H1 (cell line): ENCODE results near the gene RAD51B. TPM values are rescaled to one million over a fixed set of nuclear protein-coding genes. Genes with fewer than 3 reads are reported as not detected.

Experiments used
- ASH2L ChIP-seq: fragments of 200-600, 300-600 bp; sonication (generic); IDR thresholded peaks from one replicate; pipeline ENCODE4 v1.7.1; 2017; ENCODE audit warnings: low read length
- BACH1 ChIP-seq: IDR thresholded peaks from 2 replicates; pipeline ENCODE4 v1.6.1; 2012; ENCODE audit warnings: low read length, improper control_type of control experiment
- BRCA1 ChIP-seq: IDR thresholded peaks from 2 replicates; pipeline ENCODE4 v1.6.1; 2012; ENCODE audit warnings: low read depth, low read length, improper control_type of control experiment
- CBX8 ChIP-seq: fragments of 300-800, 300-1000 bp; sonication (generic); IDR thresholded peaks from 2 replicates; pipeline ENCODE4 v1.7.1; 2016; ENCODE audit warnings: low read depth, low read length, borderline replicate concordance
- CEBPB ChIP-seq: IDR thresholded peaks from 2 replicates; pipeline ENCODE4 v1.6.1; 2012; ENCODE audit warnings: low read depth, low read length
- SIRT6 ChIP-seq: IDR thresholded peaks from one replicate; pipeline ENCODE4 v1.7.1; 2012; ENCODE audit warnings: low read length, inconsistent platforms
- SP1 ChIP-seq: IDR thresholded peaks from 2 replicates; pipeline ENCODE4 v1.6.1; 2011; ENCODE audit warnings: low read depth, low read length
- SP4 ChIP-seq: IDR thresholded peaks from 2 replicates; pipeline ENCODE4 v1.6.1; 2012; ENCODE audit warnings: low read length, inconsistent platforms
- TCF12 ChIP-seq: IDR thresholded peaks from 2 replicates; pipeline ENCODE4 v1.6.1; 2011; ENCODE audit warnings: low read depth, mild to moderate bottlenecking, low read length
- polyA plus RNA-seq, 7 experiments: library from polyadenylated mRNA; depleted of rRNA in 3 of 7; stranded (reverse) in 5 of 7; unstranded in 2 of 7; fragments of >200 nt in 5 of 7; fragments of 200-250 nt in 2 of 7; gene quantifications; 1 replicate in 5 of 7; 2 replicates in 1 of 7; 4 replicates in 1 of 7; pipeline versions ENCODE4 v1.2.1 to v1.2.3, GENCODE V29; 2011 to 2013; ENCODE audit warnings: missing spikeins in 2 of 7, mixed read lengths in 2 of 7
- total RNA-seq: library from RNA; stranded (reverse); fragmentation: NEBNext Ultra II Directional; extraction: Animal tissue kit (Norgen Biotek cat#: 25700); gene quantifications from 2 replicates; pipeline ENCODE4 v1.2.1, GENCODE V29; 2021
- TF ChIP-seq, protein P1 (sequence below): fragments of 300-600 bp; sonication (generic); IDR thresholded peaks from 2 replicates; pipeline ENCODE4 v1.7.1; 2012; ENCODE audit warnings: low read length, moderate library complexity, mild to moderate bottlenecking, inconsistent platforms; ENCODE audit not compliant: insufficient replicate concordance

Gene RAD51B
- total and polyA plus RNA-seq, 2 of the 8 experiments (the other 6 are each of a cell fraction or from before 2014, with no cell fraction given): 3.9 to 14.9 TPM

DNA sequence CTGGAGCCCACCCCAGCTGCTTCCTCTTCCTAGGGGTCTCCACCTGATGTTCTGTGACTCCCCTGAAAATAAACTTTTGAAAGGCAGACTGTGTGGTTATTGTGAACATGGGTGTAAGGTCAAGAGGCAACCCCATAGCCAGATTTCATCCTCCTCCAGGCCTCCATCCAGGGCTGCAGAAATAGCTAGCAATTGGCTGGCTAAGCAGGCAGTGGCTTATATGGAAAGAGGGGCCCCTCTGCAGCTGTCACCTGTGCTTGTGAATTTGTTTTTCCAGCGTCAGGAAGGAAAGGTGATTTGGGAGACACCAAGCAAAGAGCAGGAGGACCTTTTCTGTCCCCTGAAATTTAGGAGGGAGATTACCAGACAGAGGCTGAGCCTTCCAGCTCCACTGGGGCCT lies 917.5 kb downstream of the RAD51B start (continued):
- TF ChIP-seq BACH1: no peak
- TF ChIP-seq, protein P1, sequence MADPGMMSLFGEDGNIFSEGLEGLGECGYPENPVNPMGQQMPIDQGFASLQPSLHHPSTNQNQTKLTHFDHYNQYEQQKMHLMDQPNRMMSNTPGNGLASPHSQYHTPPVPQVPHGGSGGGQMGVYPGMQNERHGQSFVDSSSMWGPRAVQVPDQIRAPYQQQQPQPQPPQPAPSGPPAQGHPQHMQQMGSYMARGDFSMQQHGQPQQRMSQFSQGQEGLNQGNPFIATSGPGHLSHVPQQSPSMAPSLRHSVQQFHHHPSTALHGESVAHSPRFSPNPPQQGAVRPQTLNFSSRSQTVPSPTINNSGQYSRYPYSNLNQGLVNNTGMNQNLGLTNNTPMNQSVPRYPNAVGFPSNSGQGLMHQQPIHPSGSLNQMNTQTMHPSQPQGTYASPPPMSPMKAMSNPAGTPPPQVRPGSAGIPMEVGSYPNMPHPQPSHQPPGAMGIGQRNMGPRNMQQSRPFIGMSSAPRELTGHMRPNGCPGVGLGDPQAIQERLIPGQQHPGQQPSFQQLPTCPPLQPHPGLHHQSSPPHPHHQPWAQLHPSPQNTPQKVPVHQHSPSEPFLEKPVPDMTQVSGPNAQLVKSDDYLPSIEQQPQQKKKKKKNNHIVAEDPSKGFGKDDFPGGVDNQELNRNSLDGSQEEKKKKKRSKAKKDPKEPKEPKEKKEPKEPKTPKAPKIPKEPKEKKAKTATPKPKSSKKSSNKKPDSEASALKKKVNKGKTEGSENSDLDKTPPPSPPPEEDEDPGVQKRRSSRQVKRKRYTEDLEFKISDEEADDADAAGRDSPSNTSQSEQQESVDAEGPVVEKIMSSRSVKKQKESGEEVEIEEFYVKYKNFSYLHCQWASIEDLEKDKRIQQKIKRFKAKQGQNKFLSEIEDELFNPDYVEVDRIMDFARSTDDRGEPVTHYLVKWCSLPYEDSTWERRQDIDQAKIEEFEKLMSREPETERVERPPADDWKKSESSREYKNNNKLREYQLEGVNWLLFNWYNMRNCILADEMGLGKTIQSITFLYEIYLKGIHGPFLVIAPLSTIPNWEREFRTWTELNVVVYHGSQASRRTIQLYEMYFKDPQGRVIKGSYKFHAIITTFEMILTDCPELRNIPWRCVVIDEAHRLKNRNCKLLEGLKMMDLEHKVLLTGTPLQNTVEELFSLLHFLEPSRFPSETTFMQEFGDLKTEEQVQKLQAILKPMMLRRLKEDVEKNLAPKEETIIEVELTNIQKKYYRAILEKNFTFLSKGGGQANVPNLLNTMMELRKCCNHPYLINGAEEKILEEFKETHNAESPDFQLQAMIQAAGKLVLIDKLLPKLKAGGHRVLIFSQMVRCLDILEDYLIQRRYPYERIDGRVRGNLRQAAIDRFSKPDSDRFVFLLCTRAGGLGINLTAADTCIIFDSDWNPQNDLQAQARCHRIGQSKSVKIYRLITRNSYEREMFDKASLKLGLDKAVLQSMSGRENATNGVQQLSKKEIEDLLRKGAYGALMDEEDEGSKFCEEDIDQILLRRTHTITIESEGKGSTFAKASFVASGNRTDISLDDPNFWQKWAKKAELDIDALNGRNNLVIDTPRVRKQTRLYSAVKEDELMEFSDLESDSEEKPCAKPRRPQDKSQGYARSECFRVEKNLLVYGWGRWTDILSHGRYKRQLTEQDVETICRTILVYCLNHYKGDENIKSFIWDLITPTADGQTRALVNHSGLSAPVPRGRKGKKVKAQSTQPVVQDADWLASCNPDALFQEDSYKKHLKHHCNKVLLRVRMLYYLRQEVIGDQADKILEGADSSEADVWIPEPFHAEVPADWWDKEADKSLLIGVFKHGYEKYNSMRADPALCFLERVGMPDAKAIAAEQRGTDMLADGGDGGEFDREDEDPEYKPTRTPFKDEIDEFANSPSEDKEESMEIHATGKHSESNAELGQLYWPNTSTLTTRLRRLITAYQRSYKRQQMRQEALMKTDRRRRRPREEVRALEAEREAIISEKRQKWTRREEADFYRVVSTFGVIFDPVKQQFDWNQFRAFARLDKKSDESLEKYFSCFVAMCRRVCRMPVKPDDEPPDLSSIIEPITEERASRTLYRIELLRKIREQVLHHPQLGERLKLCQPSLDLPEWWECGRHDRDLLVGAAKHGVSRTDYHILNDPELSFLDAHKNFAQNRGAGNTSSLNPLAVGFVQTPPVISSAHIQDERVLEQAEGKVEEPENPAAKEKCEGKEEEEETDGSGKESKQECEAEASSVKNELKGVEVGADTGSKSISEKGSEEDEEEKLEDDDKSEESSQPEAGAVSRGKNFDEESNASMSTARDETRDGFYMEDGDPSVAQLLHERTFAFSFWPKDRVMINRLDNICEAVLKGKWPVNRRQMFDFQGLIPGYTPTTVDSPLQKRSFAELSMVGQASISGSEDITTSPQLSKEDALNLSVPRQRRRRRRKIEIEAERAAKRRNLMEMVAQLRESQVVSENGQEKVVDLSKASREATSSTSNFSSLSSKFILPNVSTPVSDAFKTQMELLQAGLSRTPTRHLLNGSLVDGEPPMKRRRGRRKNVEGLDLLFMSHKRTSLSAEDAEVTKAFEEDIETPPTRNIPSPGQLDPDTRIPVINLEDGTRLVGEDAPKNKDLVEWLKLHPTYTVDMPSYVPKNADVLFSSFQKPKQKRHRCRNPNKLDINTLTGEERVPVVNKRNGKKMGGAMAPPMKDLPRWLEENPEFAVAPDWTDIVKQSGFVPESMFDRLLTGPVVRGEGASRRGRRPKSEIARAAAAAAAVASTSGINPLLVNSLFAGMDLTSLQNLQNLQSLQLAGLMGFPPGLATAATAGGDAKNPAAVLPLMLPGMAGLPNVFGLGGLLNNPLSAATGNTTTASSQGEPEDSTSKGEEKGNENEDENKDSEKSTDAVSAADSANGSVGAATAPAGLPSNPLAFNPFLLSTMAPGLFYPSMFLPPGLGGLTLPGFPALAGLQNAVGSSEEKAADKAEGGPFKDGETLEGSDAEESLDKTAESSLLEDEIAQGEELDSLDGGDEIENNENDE: no peak
- no peak for TF ChIP-seq SP4
- TF ChIP-seq ASH2L: no peak
- no peak for TF ChIP-seq SIRT6
- TF ChIP-seq CEBPB: no peak
- TF ChIP-seq TCF12: no peak
- no peak for TF ChIP-seq CBX8
- TF ChIP-seq SP1: no peak
- no peak for TF ChIP-seq BRCA1
